Natural killer cell (primary cell): Measurements from ENCODE around the gene SIPA1. TPM values are rescaled to one million over a fixed set of nuclear protein-coding genes. Genes with fewer than 3 reads are reported as not detected.
A peak's percentile ranks its signal among the peaks of the same experiment; 100 is the strongest.

Experiments used
- ATAC-seq, 3 donors: fragments of 150-1000 bp in 2 of 3; fragments of 200-7000 bp in 1 of 3; cut with Tn5 transposase; 1 replicate in 1 of 3; 2 replicates in 2 of 3; pipeline ENCODE4 v1.10.0; 2021; ENCODE audit warnings: mild to moderate bottlenecking in 2 of 3, moderate library complexity in 2 of 3
- DNase-seq, 2 donors: peaks; one replicate each; pipeline versions ENCODE4 v3.0.0 to v3.0.0-alpha.2; 2013 to 2021; ENCODE audit warnings: mixed read lengths in 1 of 2
- H3K27ac ChIP-seq: one replicate; pipeline ENCODE4 v1.5.1; 2013; ENCODE audit warnings: mild to moderate bottlenecking, low read length
- H3K27me3 ChIP-seq: one replicate; pipeline ENCODE4 v1.6.1; 2013; ENCODE audit warnings: low read length; ENCODE audit not compliant: control insufficient read depth, insufficient read depth
- H3K36me3 ChIP-seq: one replicate; pipeline ENCODE4 v1.6.1; 2013; ENCODE audit warnings: low read length; ENCODE audit not compliant: control insufficient read depth, insufficient read depth
- H3K4me1 ChIP-seq: one replicate; pipeline ENCODE4 v1.6.1; 2013; ENCODE audit warnings: low read length; ENCODE audit not compliant: control insufficient read depth, insufficient read depth
- H3K4me3 ChIP-seq: one replicate; pipeline ENCODE4 v1.5.1; 2013; ENCODE audit warnings: low read length
- H3K9me3 ChIP-seq: one replicate; pipeline ENCODE4 v1.6.1; 2013; ENCODE audit warnings: low read length; ENCODE audit not compliant: control insufficient read depth, insufficient read depth
- H3K27ac Mint-ChIP-seq, 2 donors: one replicate each; pipeline ENCODE4 v1.8.0; 2022; ENCODE audit warnings: mild to moderate bottlenecking in 2 of 2, mixed read lengths in 2 of 2, moderate library complexity in 1 of 2
- H3K27me3 Mint-ChIP-seq, 2 donors: one replicate each; pipeline ENCODE4 v1.8.0; 2022; ENCODE audit warnings: low read depth in 2 of 2, mixed read lengths in 2 of 2
- H3K36me3 Mint-ChIP-seq: one replicate; pipeline ENCODE4 v1.8.0; 2022; ENCODE audit warnings: mixed read lengths
- H3K4me1 Mint-ChIP-seq, 2 donors: one replicate each; pipeline ENCODE4 v1.8.0; 2022; ENCODE audit warnings: mixed read lengths in 2 of 2
- H3K4me3 Mint-ChIP-seq: one replicate; pipeline ENCODE4 v1.8.0; 2022; ENCODE audit warnings: mild to moderate bottlenecking, moderate library complexity, mixed read lengths
- H3K9me3 Mint-ChIP-seq, 2 donors: one replicate each; pipeline ENCODE4 v1.8.0; 2022; ENCODE audit warnings: mixed read lengths in 2 of 2
- CTCF ChIP-seq: fragments of 200-600 bp; IDR thresholded peaks from one replicate; pipeline ENCODE4 v1.8.0; 2022; ENCODE audit warnings: antibody characterized with exemption
- WGBS: methylation state at CpG from one replicate; pipeline ENCODE4 v1.1.7; 2013; ENCODE audit warnings: missing lambda C conversion rate; ENCODE audit not compliant: insufficient coverage; 5-methylcytosine and 5-hydroxymethylcytosine counted together
- intact Hi-C: fragments of 100-400 bp; cut with micrococcal nuclease; formaldehyde crosslinking; loops from one replicate; pipeline ENCODE4 v1.14.2; 2022
- total RNA-seq, 4 donors: library from RNA; stranded (reverse); fragments of 120-200 nt in 1 of 4; gene quantifications; one replicate each; pipeline versions ENCODE4 v1.2.3 to v1.2.4, GENCODE V29; 2013 to 2022

The SIPA1 gene
- total RNA-seq, 3 donors from 2014 or later (not counting 1 experiment from before 2014, with no cell fraction given): 520 to 776 (median 743) TPM

GRCh38 chr11:65611758-65612603 lies 25.9 kb upstream of the SIPA1 start:
- no peak overlapping the region for H3K4me3 ChIP-seq
- no peak for TF ChIP-seq CTCF
- intact Hi-C loops: loop anchor here (5.0 kb wide), 1 partner anchor 390 kb away; the partner anchor contains the start of genes BANF1 and EIF1AD
- Mint-ChIP-seq H3K4me3 (peak overlapping the region; percentile 88), H3K4me1 (peaks cover 43 to 59% of the 10 kb centered on the region in 2 donors), H3K27ac (peak overlapping the region; percentile 96 to 97), H3K27me3 (no peaks in the 10 kb centered on the region), H3K9me3 (no peaks in the 10 kb centered on the region), H3K36me3 (no peaks in the 10 kb centered on the region)
- WGBS: 69% methylated on average over 12 of the region's 12 CpGs
- no peaks in the 10 kb centered on the region for H3K27me3 ChIP-seq
- H3K4me1 ChIP-seq: peaks cover 59% of the 10 kb centered on the region
- DNase-seq (no peak), ATAC-seq (no peak)
- peaks cover 17% of the 10 kb centered on the region for H3K36me3 ChIP-seq
- no peaks in the 10 kb centered on the region for H3K9me3 ChIP-seq
- H3K27ac ChIP-seq: peak overlapping the region; percentile 97

GRCh38 chr11:65612691-65613090 lies 25.2 kb upstream of the SIPA1 start:
- H3K27ac ChIP-seq: peak overlapping the region; percentile 97
- ATAC-seq (no peak), DNase-seq (no peak)
- 40% methylated on average over 7 of the region's 7 CpGs for WGBS
- H3K36me3 ChIP-seq: peaks cover 20% of the 10 kb centered on the region
- no peaks in the 10 kb centered on the region for H3K27me3 Mint-ChIP-seq
- no peaks in the 10 kb centered on the region for H3K9me3 Mint-ChIP-seq
- H3K9me3 ChIP-seq: no peaks in the 10 kb centered on the region
- H3K27ac Mint-ChIP-seq: peak overlapping the region; percentile 96 to 97
- peak overlapping the region; percentile 86 for H3K4me3 ChIP-seq
- H3K4me1 Mint-ChIP-seq: peaks cover 45 to 60% of the 10 kb centered on the region in 2 donors
- peaks cover 66% of the 10 kb centered on the region for H3K4me1 ChIP-seq
- intact Hi-C loops: loop anchor here (5.0 kb wide), 1 partner anchor 390 kb away; the partner anchor contains the start of genes BANF1 and EIF1AD
- no peak for TF ChIP-seq CTCF
- no peaks in the 10 kb centered on the region for H3K36me3 Mint-ChIP-seq
- H3K4me3 Mint-ChIP-seq: peak overlapping the region; percentile 88
- H3K27me3 ChIP-seq: no peaks in the 10 kb centered on the region

GRCh38 chr11:65613091-65613928 lies 24.6 kb upstream of the SIPA1 start:
- Histone ChIP-seq H3K4me3 (peak overlapping the region; percentile 86), H3K27me3 (no peaks in the 10 kb centered on the region), H3K36me3 (peaks cover 20% of the 10 kb centered on the region), H3K27ac (peak overlapping the region; percentile 97), H3K9me3 (no peaks in the 10 kb centered on the region), H3K4me1 (peaks cover 66% of the 10 kb centered on the region)
- DNase-seq (peak; percentile 37 to 45), ATAC-seq (no peak)
- no peak for TF ChIP-seq CTCF
- Mint-ChIP-seq H3K27ac (peak overlapping the region; percentile 96 to 97), H3K4me1 (peaks cover 45 to 60% of the 10 kb centered on the region in 2 donors), H3K36me3 (no peaks in the 10 kb centered on the region), H3K9me3 (no peaks in the 10 kb centered on the region), H3K4me3 (peak overlapping the region; percentile 88), H3K27me3 (no peaks in the 10 kb centered on the region)
- 15% methylated on average over 43 of the region's 43 CpGs for WGBS
- intact Hi-C loops: loop anchor here (5.0 kb wide), 1 partner anchor 389 kb away; the partner anchor contains the start of genes BANF1 and EIF1AD
